Right ventricle myocardium superior (tissue), 1 donor: ENCODE measurements around the gene INTS11. TPM values are rescaled to one million over a fixed set of nuclear protein-coding genes. Genes with fewer than 3 reads are reported as not detected.

Experiments used
- ATAC-seq: fragments of 200-7000 bp; cut with Tn5 transposase; one replicate; pipeline ENCODE4 v1.9.1; 2020; ENCODE audit warnings: mild to moderate bottlenecking; ENCODE audit not compliant: poor library complexity
- DNase-seq: peaks from one replicate; pipeline ENCODE4 v3.0.0-alpha.2; 2020
- intact Hi-C: fragments of 100-400 bp; cut with DNase I; formaldehyde crosslinking; loops from one replicate; pipeline ENCODE4 v1.11.2; 2022
- total RNA-seq: library from RNA; stranded (reverse); fragmentation: NEBNext Ultra II Directional; extraction: Animal tissue kit (Norgen Biotek cat#: 25700); gene quantifications from one replicate; pipeline ENCODE4 v1.2.1, GENCODE V29; 2021
- donor health status: DM: no; HTN: yes; CAD: no; lungs with severe emphysema.

Gene INTS11
- total RNA-seq, 1 donor from 2014 or later = 70.9 TPM

GRCh38 chr1:1284221-1285101, 40.0 kb downstream of the INTS11 start:
- ATAC-seq (no peak), DNase-seq (no peak)
- intact Hi-C loops = no loop called here

DNA sequence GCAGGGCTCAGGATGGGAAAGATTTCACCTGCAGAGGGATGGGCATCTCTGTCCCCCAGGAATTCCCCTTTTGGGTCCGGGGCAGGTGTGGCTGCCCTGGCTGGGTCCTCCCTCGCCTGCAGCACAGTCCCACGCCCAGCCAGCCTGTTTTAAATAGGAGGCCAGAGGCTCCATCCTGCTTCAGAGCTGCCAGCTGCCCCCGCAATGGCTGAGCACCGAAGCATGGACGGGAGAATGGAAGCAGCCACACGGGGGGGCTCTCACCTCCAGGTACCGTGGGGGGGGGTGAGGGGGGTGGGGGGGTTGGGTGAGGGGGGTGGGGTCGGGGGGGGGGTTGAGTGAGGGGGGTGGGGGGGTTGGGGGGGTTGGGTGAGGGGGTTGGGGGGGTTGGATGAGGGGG, 40.6 kb downstream of the INTS11 start:
- no peak for ATAC-seq
- intact Hi-C loops = no loop called here
- no peak for DNase-seq

DNA sequence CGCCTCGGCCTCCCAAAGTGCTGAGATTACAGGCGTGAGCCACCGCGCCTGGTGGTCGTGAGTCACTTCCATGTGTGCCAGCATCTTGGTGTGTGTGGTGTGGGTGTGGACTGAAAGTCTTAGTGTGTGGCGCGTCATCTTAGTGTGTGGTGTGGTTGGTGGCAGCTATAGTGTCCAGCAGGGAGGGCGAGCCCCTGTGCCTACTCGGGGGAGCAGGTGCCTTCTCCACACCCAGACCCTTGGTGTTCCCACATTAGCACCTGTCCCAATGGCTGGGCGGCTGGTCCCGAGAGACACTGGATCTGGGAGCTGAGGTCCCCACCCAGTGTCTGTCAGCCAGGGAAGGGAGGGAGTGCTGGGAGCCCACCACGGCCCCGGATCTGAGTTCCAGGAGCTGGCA, 41.5 kb downstream of the INTS11 start:
- intact Hi-C loops = no loop called here
- DNase-seq = no peak
- ATAC-seq = no peak

DNA sequence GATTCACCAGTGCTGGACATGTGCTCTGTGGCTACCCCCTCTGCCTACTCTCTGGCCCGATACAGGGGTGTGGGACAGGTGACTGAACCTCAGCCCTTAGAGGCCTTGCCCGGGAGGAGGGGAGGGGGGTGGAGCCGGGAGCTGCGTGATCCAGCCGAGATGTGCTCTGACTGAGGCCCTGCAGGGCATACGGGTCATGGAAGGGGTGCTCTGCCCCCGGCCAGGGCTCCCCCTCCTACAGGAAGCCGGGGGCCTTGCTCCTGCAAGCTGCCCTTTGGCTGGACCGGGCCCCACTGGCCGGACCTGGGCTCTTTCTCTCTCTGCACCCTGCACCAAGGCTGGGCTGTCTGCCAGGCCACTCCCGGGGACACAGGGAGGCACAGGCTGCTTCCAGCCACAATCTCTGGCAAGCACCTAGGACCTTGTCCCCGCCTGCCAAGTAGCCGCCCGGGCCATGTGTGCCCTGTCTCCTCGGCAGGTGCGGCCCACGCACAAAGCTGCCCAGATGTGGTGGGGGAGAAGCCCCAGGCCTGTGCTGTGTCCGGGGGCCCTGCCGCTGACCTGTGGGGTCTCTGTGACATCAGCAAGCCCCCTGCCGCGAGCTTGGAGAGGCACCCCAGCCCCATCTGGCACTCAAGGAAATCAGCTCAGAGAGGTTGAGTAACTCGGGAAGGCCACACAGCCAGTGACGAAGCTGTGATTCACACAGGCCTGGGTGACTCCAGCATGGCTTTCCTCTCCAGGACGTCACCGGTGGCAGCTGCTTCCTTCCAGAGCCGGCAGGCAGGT, 42.7 kb downstream of the INTS11 start:
- DNase-seq (peak; percentile 91), ATAC-seq (peak; percentile 94)
- intact Hi-C loops = no loop called here

DNA sequence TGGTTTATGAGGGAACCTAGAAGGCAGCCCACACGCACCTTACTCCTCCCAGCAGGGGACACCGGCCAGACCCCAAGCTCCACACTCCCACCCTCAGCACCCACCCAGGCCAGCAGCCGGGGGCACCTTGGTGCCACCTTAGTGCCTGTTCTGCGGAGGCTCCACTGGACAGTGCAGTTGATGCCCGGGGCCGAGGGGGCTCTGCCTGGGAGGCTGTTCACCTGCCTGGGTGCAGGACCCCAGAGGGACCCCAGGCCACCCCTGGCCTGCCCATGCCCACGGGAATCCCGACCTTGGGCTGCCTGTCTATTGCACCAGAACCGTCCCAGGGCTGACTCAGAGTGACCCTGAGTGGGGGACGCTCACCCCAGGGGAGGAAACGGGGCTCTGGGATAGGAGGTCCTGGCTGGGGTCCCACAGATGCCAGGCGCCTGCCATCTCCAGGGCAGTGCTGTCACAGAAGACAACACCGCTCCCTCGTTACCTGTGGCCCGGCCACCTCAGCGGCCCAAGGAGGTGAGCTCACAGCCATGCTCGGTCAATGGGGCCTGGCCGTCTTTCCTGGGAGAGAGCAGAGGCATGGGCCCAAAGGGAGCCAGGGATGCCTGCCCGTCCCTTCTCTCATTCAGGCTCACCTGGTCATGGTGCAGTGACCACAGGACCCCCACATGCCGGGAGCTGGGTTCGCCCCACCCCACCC, 43.5 kb downstream of the INTS11 start:
- ATAC-seq (no peak), DNase-seq (no peak)
- intact Hi-C loops = no loop called here

- intact Hi-C loops = no loop called here
- DNase-seq (no peak), ATAC-seq (no peak)
These were observed 45.4 kb downstream of the INTS11 start for GRCh38 chr1:1279028-1279427.

DNA sequence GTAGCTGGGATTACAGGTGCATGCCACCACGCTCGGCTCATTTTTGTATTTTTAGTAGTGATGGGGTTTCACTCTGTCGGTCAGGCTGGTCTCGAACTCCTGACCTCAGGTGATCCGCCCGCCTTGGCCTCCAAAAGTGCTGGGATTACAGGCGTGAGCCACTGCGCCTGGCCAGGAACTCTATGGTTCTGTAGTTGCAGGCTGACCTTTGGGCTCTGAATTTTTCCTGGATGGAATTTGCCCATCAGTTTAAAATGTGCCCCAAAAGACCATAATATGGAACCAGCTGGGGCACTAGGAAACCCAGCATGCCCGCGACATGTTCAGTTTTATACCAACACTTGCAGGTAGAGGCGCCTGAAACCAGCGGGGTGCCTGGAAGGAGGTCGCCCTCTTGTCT, 45.8 kb downstream of the INTS11 start:
- ATAC-seq (no peak), DNase-seq (no peak)
- intact Hi-C loops = no loop called here

DNA sequence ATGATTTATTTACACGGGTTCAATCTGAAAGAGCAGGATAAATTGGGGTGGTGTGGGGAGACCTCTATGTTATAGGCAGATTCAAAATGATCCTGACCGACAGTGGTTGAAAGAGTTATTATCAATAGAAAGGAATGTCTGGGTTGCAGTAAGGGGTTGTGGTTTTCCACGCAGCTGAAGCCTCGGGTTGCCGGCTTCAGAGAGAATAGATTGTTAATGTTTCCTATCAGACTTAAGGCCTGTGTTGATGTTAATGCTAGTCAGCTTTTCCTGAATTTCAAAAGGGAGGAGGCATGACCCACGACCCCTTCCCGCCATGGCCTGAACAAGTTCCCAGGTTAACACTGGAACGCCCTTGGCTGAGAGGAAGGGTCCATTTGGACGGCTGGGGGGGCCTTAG, 48.6 kb downstream of the INTS11 start:
- ATAC-seq (no peak), DNase-seq (no peak)
- intact Hi-C loops = no loop called here

- DNase-seq = no peak
- ATAC-seq = no peak
- intact Hi-C loops = no loop called here
These were observed 49.5 kb downstream of the INTS11 start for GRCh38 chr1:1274931-1275431.

GRCh38 chr1:1274299-1274930, 50.0 kb downstream of the INTS11 start:
- no peak for DNase-seq

GRCh38 chr1:1273512-1274298, 50.8 kb downstream of the INTS11 start, which contains the start of gene UBE2J2:
UBE2J2 (minus strand) TSS chr1:1273854; CDS start chr1:1267992, 5,862 bp downstream.
- ATAC-seq = peak; percentile 98
- intact Hi-C loops = no loop called here
- DNase-seq = peak; percentile 96

More at GRCh38 chr1:1274299-1274930, 50.0 kb downstream of the INTS11 start:
- peak; percentile 2 for ATAC-seq
- intact Hi-C loops = no loop called here

GRCh38 chr1:1273209-1273511, 51.3 kb downstream of the INTS11 start:
- DNase-seq = no peak
- ATAC-seq = no peak
- intact Hi-C loops = no loop called here

DNA sequence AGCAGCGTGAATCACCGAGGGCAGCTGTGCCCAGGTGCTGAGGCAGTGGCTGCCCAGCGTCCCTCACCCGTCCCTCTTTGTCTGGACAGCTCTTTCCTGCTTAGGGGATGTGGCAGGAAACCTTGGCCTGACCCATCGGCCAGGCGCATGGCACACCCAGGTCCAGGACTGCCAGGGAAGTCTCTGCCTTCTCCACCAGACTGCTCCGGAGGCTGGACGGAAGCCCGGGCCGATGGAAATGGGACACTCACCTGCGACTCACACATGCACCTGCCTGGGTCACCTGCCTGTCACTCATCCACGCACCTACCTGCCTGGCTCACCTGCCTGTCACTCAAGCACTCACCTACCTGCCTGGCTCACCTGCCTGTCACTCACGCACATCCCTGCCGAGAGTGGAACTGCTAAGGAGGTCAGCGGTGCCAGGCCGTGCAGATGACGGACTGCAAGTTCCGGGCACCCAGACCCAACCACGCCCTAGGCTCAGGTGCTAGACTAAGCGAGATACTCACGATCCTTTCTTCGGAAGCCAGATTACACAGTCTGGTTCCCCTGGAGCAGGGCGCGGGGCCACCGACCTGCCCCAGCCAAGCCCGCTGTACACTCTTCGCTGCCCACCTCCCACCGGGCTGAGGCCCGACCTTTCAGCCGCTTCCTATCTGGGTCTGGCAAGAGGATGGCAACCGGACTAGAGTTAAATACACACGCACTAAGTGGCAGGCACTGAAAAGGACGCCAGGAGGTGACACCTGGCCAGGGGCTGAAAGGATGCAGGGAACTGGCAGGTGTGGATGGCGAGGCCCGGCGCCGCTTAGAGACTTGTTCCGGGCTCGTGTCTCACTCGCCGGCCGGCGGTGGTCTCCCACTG, 51.9 kb downstream of the INTS11 start:
- ATAC-seq (no peak), DNase-seq (no peak)
- intact Hi-C loops = no loop called here

GRCh38 chr1:1270813-1271212, 53.6 kb downstream of the INTS11 start:
- DNase-seq (no peak), ATAC-seq (no peak)
- intact Hi-C loops = no loop called here

DNA sequence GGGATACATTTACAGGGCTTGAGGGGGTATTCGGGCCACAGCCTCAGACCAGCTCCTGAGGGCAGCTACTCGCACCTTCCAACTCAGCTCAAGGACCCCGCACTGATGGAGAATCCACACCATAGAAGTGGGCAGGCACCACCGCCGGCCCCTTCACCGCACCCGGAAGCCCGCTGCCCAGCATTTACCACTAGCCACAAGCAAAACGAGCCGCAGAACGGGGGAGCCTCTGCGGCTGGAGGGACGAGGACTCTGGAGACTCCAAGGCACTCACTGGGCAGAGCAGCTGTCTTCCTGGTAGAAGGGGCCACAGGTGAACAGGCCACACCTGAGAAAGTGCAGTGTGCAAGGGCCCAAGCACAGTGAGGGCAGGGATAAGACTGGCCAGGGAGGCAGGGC, 56.2 kb downstream of the INTS11 start:
- ATAC-seq (no peak), DNase-seq (no peak)
- intact Hi-C loops = no loop called here

GRCh38 chr1:1267488-1268283, 56.8 kb downstream of the INTS11 start:
- intact Hi-C loops = no loop called here
- ATAC-seq (no peak), DNase-seq (no peak)
